ENCODE results near the gene NEK11.

Gene NEK11

GRCh38 chr3:131353016-131353877 lies 326.6 kb downstream of the NEK11 start:
- TF ChIP-seq CTCF (IDR thresholded peaks at IDR 0.05; ENCODE audit: low read length) (no peak), EZH2 (IDR thresholded peaks at IDR 0.05; ENCODE audit: borderline replicate concordance, low read length) (no peak)
- no peak overlapping the region for H3K4me2 ChIP-seq (ENCODE audit: low read length)
- no peak overlapping the region for H3K9ac ChIP-seq (ENCODE audit: low read length)

GRCh38 chr3:131353986-131354385 lies 327.3 kb downstream of the NEK11 start:
- H3K36me3 ChIP-seq (ENCODE audit: insufficient read depth, low read length) = no peaks in the 10 kb centered on the region
- H3K4me2 ChIP-seq (ENCODE audit: low read length) = no peak overlapping the region
- H3K27ac ChIP-seq (ENCODE audit: low read depth, low read length, poor library complexity, severe bottlenecking) = no peak overlapping the region
- no peak overlapping the region for H3K9ac ChIP-seq (ENCODE audit: low read length)
- H3K4me3 ChIP-seq (ENCODE audit: low read depth, low read length, poor library complexity, severe bottlenecking) = no peak overlapping the region
- no peaks in the 10 kb centered on the region for H3K9me3 ChIP-seq (ENCODE audit: low read length)
- H3F3A ChIP-seq (ENCODE audit: insufficient read depth, low read length) = no peaks in the 10 kb centered on the region
- no peaks in the 10 kb centered on the region for H3K9me2 ChIP-seq (ENCODE audit: low read depth, low read length)
- H2AFZ ChIP-seq (ENCODE audit: low read length) = no peak overlapping the region
- H4K20me1 ChIP-seq (ENCODE audit: insufficient read depth, low read length) = no peaks in the 10 kb centered on the region
- no peaks in the 10 kb centered on the region for H3K4me1 ChIP-seq (ENCODE audit: insufficient read depth, low read length, severe bottlenecking)
- H3K27me3 ChIP-seq (ENCODE audit: insufficient read depth, low read length) = no peaks in the 10 kb centered on the region
- TF ChIP-seq CTCF (IDR thresholded peaks at IDR 0.05; ENCODE audit: low read length) (no peak), EZH2 (IDR thresholded peaks at IDR 0.05; ENCODE audit: borderline replicate concordance, low read length) (no peak)
- H3K79me2 ChIP-seq (ENCODE audit: insufficient read depth, low read length) = no peaks in the 10 kb centered on the region

More at GRCh38 chr3:131353016-131353877, 326.6 kb downstream of the NEK11 start:
- H3K4me1 ChIP-seq (ENCODE audit: insufficient read depth, low read length, severe bottlenecking) = no peaks in the 10 kb centered on the region
- H3K4me3 ChIP-seq (ENCODE audit: low read depth, low read length, poor library complexity, severe bottlenecking) = no peak overlapping the region
- H3K79me2 ChIP-seq (ENCODE audit: insufficient read depth, low read length) = no peaks in the 10 kb centered on the region
- H3K27ac ChIP-seq (ENCODE audit: low read depth, low read length, poor library complexity, severe bottlenecking) = no peak overlapping the region
- no peaks in the 10 kb centered on the region for H3K9me3 ChIP-seq (ENCODE audit: low read length)
- no peaks in the 10 kb centered on the region for H3K9me2 ChIP-seq (ENCODE audit: low read depth, low read length)
- H2AFZ ChIP-seq (ENCODE audit: low read length) = no peak overlapping the region
- H3K36me3 ChIP-seq (ENCODE audit: insufficient read depth, low read length) = no peaks in the 10 kb centered on the region
- no peaks in the 10 kb centered on the region for H3F3A ChIP-seq (ENCODE audit: insufficient read depth, low read length)
- no peaks in the 10 kb centered on the region for H3K27me3 ChIP-seq (ENCODE audit: insufficient read depth, low read length)
- H4K20me1 ChIP-seq (ENCODE audit: insufficient read depth, low read length) = no peaks in the 10 kb centered on the region

GRCh38 chr3:131356006-131356595 lies 329.4 kb downstream of the NEK11 start:
- no peaks in the 10 kb centered on the region for H4K20me1 ChIP-seq (ENCODE audit: insufficient read depth, low read length)
- H3K4me2 ChIP-seq (ENCODE audit: low read length) = no peak overlapping the region
- no peak overlapping the region for H3K27ac ChIP-seq (ENCODE audit: low read depth, low read length, poor library complexity, severe bottlenecking)
- no peaks in the 10 kb centered on the region for H3K79me2 ChIP-seq (ENCODE audit: insufficient read depth, low read length)
- no peaks in the 10 kb centered on the region for H3K36me3 ChIP-seq (ENCODE audit: insufficient read depth, low read length)
- H3K9me2 ChIP-seq (ENCODE audit: low read depth, low read length) = no peaks in the 10 kb centered on the region
- H3K9ac ChIP-seq (ENCODE audit: low read length) = no peak overlapping the region
- no peaks in the 10 kb centered on the region for H3K9me3 ChIP-seq (ENCODE audit: low read length)
- no peaks in the 10 kb centered on the region for H3F3A ChIP-seq (ENCODE audit: insufficient read depth, low read length)
- H2AFZ ChIP-seq (ENCODE audit: low read length) = no peak overlapping the region
- H3K27me3 ChIP-seq (ENCODE audit: insufficient read depth, low read length) = no peaks in the 10 kb centered on the region
- no peak overlapping the region for H3K4me3 ChIP-seq (ENCODE audit: low read depth, low read length, poor library complexity, severe bottlenecking)
- no peaks in the 10 kb centered on the region for H3K4me1 ChIP-seq (ENCODE audit: insufficient read depth, low read length, severe bottlenecking)
- no peak for TF ChIP-seq EZH2 (IDR thresholded peaks at IDR 0.05; ENCODE audit: borderline replicate concordance, low read length)

Measured in OCI-LY1 (cell line).